ENCODE data around the gene TCF7L1. TPM values are rescaled to one million over a fixed set of nuclear protein-coding genes. Genes with fewer than 3 reads are reported as not detected.

Gene TCF7L1
- total RNA-seq, 4 donors from 2014 or later: 2.7 to 10.3 (median 8.2) TPM

DNA sequence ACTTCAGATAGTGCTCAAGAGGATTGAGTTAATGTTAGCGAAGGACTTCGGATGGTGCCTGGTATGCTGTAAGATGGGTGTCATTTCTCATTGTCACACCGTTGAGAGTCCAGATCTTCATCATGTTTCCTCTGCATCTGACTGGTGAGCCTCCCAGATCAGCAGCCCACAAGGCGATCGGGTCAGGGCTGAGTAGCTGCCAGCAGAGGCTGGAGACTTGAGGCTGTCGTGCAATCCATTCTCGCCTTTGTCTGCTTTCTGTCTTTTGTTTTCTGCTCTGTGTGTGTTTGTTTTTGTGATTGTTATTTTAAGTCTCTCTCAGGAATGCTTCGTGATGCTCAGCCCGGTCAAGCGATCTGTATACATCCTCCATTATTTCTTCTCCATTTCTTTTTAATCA is 98.8 kb downstream of the TCF7L1 start:
- TF ChIP-seq, protein P1, sequence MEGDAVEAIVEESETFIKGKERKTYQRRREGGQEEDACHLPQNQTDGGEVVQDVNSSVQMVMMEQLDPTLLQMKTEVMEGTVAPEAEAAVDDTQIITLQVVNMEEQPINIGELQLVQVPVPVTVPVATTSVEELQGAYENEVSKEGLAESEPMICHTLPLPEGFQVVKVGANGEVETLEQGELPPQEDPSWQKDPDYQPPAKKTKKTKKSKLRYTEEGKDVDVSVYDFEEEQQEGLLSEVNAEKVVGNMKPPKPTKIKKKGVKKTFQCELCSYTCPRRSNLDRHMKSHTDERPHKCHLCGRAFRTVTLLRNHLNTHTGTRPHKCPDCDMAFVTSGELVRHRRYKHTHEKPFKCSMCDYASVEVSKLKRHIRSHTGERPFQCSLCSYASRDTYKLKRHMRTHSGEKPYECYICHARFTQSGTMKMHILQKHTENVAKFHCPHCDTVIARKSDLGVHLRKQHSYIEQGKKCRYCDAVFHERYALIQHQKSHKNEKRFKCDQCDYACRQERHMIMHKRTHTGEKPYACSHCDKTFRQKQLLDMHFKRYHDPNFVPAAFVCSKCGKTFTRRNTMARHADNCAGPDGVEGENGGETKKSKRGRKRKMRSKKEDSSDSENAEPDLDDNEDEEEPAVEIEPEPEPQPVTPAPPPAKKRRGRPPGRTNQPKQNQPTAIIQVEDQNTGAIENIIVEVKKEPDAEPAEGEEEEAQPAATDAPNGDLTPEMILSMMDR (IDR thresholded peaks at IDR 0.05; ENCODE audit: low read depth): no peak

DNA sequence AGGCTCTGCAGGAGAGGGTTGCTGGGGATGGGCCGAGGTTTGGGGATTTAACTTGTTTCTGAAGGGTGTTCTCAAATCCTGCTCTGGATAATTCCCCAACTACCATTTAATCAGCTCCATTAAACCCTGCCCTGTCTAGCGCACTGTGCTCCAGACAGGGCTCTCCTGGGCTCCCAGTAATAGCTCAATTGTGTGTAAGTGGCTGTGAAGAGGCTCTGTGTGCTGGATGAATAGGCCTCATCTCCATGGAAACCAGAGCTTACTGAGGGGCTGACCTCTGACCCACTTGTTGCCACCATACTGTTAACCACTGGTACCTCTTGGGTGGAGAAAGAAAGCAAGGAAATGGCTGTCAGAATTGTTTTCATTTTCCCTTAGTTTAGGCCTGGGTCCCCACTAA is 101.7 kb downstream of the TCF7L1 start:
- TF ChIP-seq, protein P1 (IDR thresholded peaks at IDR 0.05; ENCODE audit: low read depth): no peak

DNA sequence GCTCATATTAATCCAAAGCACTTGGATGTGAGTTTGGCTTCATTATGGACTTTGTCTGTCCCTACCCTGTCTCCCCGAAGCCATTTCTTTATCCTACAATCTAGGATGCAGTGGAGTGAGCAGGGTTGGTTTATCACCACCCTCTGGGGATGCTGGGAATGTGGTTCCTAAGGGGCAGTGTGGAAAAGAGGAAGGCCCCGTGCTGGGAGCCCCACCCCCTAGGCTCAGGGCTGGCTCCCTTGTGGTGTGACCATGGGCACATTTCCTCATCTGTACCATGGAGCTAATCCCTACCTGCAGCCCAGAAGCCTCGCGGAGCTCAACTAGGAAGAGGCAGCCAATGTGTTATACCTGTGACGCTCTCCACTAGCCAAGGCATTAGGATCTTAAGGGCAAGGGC is 102.1 kb downstream of the TCF7L1 start:
- TF ChIP-seq, protein P1 (IDR thresholded peaks at IDR 0.05; ENCODE audit: low read depth): no peak

DNA sequence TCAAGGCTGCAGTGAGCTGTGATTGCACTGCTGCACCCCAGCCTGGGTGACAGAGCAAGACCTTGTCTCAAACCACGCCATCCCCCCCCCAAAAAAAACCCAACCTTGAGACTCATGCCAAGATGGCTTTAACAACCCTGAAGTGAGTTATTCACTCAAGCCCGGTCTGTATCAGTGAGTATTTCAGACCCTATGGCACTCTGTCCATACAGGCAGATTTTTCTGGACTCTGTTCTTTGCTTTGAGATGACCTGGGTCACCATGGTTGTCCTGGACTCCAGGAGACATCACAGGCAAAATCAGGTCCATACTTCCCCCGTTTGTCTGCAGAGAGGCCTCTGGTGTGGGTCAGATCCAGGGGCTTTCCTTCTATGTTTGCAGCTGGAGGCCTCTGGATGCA is 102.9 kb downstream of the TCF7L1 start:
- TF ChIP-seq, protein P1 (IDR thresholded peaks at IDR 0.05; ENCODE audit: low read depth): no peak

DNA sequence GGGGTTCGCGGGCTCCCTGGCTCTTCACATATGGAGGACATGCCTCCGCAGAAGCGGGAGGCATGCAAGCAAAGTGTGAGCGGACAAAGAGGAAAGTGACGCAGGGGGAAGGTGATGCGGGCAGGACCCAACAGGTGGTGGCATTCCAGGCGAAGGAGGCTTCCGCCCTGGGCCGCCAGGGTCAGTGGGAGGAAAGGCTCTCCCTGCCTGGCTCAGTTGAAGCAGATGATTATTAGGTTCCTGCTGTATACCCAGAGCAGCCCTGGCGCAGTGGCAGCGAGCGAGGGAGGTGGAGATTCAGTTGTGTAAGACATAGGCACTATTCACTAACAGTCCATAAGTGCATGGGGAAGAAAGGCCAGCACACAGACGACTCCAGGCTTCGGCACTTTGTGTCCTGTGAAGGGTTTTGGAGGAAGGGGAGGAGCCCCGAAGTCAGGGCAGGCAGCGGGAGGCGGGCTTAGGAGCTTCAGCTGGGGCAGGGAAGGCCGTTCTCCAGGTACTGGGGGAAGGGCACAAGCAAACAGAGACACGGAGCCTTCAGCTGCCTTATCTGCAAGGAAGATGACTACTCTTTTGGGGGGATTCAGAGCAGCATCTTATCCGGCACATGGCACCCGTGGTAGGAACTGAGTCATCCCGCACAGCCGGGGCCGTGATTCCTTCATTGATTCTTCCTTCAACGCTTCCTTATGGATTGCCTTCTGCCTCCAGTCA is 104.8 kb downstream of the TCF7L1 start:
- TF ChIP-seq, protein P1 (IDR thresholded peaks at IDR 0.05; ENCODE audit: low read depth): no peak

DNA sequence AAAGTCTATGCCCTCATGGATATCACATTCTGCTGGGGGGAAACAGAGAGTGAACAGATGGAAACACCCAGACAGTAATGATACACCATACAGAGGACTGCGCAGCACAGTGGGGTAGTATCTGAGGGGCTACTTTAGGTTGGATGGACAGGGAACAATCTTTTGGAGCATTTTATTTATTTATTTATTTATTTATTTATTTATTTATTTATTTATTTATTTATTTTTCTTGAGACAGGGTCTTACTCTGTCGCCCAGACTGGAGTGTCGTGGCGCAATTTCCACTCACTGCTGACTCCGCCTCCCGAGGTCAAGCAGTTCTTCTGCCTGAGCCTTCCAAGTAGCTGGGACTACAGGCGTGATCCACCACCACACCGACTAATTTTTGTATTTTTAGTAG is 105.4 kb downstream of the TCF7L1 start:
- TF ChIP-seq, protein P1 (IDR thresholded peaks at IDR 0.05; ENCODE audit: low read depth): no peak

DNA sequence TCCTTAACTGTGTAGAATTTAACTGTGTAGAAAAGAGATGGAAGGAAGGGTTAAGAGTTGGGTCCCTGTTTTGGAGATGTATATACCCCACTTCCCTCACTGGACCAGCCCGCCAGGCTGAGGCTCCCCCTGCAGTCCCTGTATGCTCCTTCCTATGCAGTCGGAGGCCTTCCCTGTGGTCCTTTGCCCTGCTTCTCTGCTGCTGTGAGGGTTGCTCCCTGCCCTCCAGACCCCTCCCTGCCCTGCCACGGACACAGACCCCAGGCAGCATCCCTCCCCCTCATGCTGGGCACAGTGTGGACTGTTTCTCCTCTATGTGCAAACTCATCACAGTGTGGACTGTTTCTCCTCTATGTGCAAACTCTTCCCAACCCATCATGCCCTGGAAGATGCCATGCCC is 105.9 kb downstream of the TCF7L1 start:
- TF ChIP-seq, protein P1 (IDR thresholded peaks at IDR 0.05; ENCODE audit: low read depth): no peak

Measured in subcutaneous adipose tissue (tissue), 4 donors.